HepG2 (cell line): ENCODE results near the gene ADGRG6. TPM values are rescaled to one million over a fixed set of nuclear protein-coding genes. Genes with fewer than 3 reads are reported as not detected.

ENCODE experiments used
- ATF1 ChIP-seq: IDR thresholded peaks from 2 replicates; pipeline ENCODE4 v1.6.1; 2016; ENCODE audit warnings: mild to moderate bottlenecking, control low read depth
- CHD2 ChIP-seq: IDR thresholded peaks from 2 replicates; pipeline ENCODE4 v1.6.1; 2011; ENCODE audit warnings: low read depth, low read length, improper control_type of control experiment
- EP300 ChIP-seq, 3 experiments: sonication (generic) in 1 of 3; formaldehyde crosslinking in 1 of 3; IDR thresholded peaks; 2 replicates each; pipeline versions ENCODE4 v1.5.1 to v1.6.1; 2011 to 2020; ENCODE audit warnings: low read depth in 2 of 3, low read length in 2 of 3, borderline replicate concordance in 1 of 3, improper control_type of control experiment in 1 of 3, mild to moderate bottlenecking in 1 of 3, missing genetic modification reagents in 1 of 3, moderate library complexity in 1 of 3
- GABPB1 ChIP-seq: IDR thresholded peaks from 2 replicates; pipeline ENCODE4 v1.6.1; 2016; ENCODE audit warnings: mild to moderate bottlenecking, missing genetic modification reagents, moderate library complexity, missing compliant biosample characterization
- MTA1 ChIP-seq: sonication (generic); formaldehyde crosslinking; IDR thresholded peaks from 2 replicates; pipeline ENCODE4 v1.4.0; 2020; ENCODE audit warnings: missing genetic modification reagents, mild to moderate bottlenecking, borderline replicate concordance
- MTF2 ChIP-seq: sonication (generic); formaldehyde crosslinking; IDR thresholded peaks from 2 replicates; pipeline ENCODE4 v1.5.0; 2020; ENCODE audit warnings: missing genetic modification reagents, borderline replicate concordance
- ZFP62 ChIP-seq: sonication (generic); formaldehyde crosslinking; IDR thresholded peaks from 2 replicates; pipeline ENCODE4 v1.4.0; 2020; ENCODE audit warnings: missing genetic modification reagents
- ZNF205 ChIP-seq: IDR thresholded peaks from 2 replicates; pipeline ENCODE4 v1.6.1; 2018; ENCODE audit warnings: missing biosample characterization, missing genetic modification reagents
- ZNF296 ChIP-seq: sonication (generic); formaldehyde crosslinking; conservative IDR thresholded peaks from 2 replicates; pipeline ENCODE4 v1.5.0; 2020; ENCODE audit warnings: mild to moderate bottlenecking, missing genetic modification reagents
- polyA plus RNA-seq, 8 experiments: library from polyadenylated mRNA; depleted of rRNA in 3 of 8; stranded (reverse) in 7 of 8; unstranded in 1 of 8; fragments of >200 nt; fragmentation: Illumina TruSeq in 4 of 8; extraction: Trizol in 4 of 8; gene quantifications; 2 replicates each; pipeline versions ENCODE4 v1.2.1 to v1.2.3, GENCODE V29; 2011 to 2016; ENCODE audit warnings: low read depth in 4 of 8, missing spikeins in 1 of 8, mixed read lengths in 1 of 8; ENCODE audit not compliant: insufficient read depth in 1 of 8
- total RNA-seq, 5 experiments: library from RNA; depleted of rRNA; stranded (reverse); fragments of >200 nt; fragmentation: Illumina TruSeq; extraction: Trizol; gene quantifications; 2 replicates each; pipeline ENCODE4 v1.2.3, GENCODE V29; 2016; ENCODE audit warnings: low read depth in 1 of 5
- TF ChIP-seq, protein P1 (sequence below): sonication (generic); formaldehyde crosslinking; IDR thresholded peaks from 2 replicates; pipeline ENCODE4 v1.4.0; 2020; ENCODE audit warnings: mild to moderate bottlenecking, missing genetic modification reagents
- TF ChIP-seq, protein P2 (sequence below): sonication (generic); formaldehyde crosslinking; IDR thresholded peaks from 2 replicates; pipeline ENCODE4 v1.5.0; 2020; ENCODE audit warnings: mild to moderate bottlenecking, missing genetic modification reagents, borderline replicate concordance

ADGRG6 gene
- total and polyA plus RNA-seq, 2 of the 13 experiments (the other 11 are each of a cell fraction or from before 2014, with no cell fraction given), result 129 to 249 TPM

DNA sequence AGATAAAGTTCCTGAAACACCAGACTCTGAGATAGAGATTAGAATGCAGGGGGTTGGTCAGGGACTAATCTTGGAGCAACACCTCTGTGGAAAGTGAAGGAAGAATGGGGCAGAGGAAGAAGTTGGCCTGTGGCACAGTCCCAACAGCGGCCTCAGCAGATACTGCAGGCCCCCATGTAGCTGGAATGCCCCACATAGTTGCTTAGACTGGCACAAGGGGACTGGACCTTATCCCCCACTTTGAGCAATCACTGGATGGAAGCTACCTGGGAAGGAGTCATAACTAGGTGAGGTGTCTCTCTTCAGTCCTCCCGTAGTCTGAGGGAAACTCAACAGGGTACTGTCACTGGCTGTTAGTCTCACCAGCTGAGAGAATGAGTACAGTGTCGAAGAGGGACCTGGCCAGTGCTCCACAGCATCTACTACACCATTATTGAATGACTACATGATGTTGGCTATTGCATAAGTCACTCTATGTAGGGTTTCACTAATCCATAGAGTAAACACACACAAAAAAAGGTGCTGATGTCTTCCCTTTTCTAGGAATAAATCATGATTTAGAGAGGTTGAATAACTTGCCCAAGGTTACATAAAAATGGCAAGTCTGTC is 47.5 kb downstream of the ADGRG6 start (continued):
- TF ChIP-seq, protein P1, sequence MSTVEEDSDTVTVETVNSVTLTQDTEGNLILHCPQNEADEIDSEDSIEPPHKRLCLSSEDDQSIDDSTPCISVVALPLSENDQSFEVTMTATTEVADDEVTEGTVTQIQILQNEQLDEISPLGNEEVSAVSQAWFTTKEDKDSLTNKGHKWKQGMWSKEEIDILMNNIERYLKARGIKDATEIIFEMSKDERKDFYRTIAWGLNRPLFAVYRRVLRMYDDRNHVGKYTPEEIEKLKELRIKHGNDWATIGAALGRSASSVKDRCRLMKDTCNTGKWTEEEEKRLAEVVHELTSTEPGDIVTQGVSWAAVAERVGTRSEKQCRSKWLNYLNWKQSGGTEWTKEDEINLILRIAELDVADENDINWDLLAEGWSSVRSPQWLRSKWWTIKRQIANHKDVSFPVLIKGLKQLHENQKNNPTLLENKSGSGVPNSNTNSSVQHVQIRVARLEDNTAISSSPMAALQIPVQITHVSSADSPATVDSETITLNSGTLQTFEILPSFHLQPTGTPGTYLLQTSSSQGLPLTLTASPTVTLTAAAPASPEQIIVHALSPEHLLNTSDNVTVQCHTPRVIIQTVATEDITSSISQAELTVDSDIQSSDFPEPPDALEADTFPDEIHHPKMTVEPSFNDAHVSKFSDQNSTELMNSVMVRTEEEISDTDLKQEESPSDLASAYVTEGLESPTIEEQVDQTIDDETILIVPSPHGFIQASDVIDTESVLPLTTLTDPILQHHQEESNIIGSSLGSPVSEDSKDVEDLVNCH (CRISPR knock-in tag), result no peak
- TF ChIP-seq EP300 (IDR thresholded peaks at IDR 0.05; ENCODE audit: low read depth in 2 of 2, low read length in 2 of 2), result peak in 1 of 2 experiments; percentile 65; a peak in 1 of 4 replicates
- no peak for TF ChIP-seq EP300 (CRISPR knock-in tag; IDR thresholded peaks at IDR 0.05; ENCODE audit: borderline replicate concordance)
- TF ChIP-seq ATF1, result no peak
- TF ChIP-seq MTF2 (CRISPR knock-in tag), result no peak
- TF ChIP-seq GABPB1 (CRISPR knock-in tag), result peak; percentile 17; the same call in 1 of the 2 replicates
- TF ChIP-seq ZNF205 (CRISPR knock-in tag), result no peak
- TF ChIP-seq, protein P2, sequence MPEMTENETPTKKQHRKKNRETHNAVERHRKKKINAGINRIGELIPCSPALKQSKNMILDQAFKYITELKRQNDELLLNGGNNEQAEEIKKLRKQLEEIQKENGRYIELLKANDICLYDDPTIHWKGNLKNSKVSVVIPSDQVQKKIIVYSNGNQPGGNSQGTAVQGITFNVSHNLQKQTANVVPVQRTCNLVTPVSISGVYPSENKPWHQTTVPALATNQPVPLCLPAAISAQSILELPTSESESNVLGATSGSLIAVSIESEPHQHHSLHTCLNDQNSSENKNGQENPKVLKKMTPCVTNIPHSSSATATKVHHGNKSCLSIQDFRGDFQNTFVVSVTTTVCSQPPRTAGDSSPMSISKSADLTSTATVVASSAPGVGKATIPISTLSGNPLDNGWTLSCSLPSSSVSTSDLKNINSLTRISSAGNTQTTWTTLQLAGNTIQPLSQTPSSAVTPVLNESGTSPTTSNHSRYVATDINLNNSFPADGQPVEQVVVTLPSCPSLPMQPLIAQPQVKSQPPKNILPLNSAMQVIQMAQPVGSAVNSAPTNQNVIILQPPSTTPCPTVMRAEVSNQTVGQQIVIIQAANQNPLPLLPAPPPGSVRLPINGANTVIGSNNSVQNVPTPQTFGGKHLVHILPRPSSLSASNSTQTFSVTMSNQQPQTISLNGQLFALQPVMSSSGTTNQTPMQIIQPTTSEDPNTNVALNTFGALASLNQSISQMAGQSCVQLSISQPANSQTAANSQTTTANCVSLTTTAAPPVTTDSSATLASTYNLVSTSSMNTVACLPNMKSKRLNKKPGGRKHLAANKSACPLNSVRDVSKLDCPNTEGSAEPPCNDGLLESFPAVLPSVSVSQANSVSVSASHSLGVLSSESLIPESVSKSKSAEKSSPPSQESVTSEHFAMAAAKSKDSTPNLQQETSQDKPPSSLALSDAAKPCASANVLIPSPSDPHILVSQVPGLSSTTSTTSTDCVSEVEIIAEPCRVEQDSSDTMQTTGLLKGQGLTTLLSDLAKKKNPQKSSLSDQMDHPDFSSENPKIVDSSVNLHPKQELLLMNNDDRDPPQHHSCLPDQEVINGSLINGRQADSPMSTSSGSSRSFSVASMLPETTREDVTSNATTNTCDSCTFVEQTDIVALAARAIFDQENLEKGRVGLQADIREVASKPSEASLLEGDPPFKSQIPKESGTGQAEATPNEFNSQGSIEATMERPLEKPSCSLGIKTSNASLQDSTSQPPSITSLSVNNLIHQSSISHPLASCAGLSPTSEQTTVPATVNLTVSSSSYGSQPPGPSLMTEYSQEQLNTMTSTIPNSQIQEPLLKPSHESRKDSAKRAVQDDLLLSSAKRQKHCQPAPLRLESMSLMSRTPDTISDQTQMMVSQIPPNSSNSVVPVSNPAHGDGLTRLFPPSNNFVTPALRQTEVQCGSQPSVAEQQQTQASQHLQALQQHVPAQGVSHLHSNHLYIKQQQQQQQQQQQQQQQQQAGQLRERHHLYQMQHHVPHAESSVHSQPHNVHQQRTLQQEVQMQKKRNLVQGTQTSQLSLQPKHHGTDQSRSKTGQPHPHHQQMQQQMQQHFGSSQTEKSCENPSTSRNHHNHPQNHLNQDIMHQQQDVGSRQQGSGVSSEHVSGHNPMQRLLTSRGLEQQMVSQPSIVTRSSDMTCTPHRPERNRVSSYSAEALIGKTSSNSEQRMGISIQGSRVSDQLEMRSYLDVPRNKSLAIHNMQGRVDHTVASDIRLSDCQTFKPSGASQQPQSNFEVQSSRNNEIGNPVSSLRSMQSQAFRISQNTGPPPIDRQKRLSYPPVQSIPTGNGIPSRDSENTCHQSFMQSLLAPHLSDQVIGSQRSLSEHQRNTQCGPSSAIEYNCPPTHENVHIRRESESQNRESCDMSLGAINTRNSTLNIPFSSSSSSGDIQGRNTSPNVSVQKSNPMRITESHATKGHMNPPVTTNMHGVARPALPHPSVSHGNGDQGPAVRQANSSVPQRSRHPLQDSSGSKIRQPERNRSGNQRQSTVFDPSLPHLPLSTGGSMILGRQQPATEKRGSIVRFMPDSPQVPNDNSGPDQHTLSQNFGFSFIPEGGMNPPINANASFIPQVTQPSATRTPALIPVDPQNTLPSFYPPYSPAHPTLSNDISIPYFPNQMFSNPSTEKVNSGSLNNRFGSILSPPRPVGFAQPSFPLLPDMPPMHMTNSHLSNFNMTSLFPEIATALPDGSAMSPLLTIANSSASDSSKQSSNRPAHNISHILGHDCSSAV (CRISPR knock-in tag), result no peak
- TF ChIP-seq ZNF296 (CRISPR knock-in tag), result no peak
- TF ChIP-seq MTA1 (CRISPR knock-in tag), result no peak
- TF ChIP-seq CHD2, result no peak
- TF ChIP-seq ZFP62 (CRISPR knock-in tag), result no peak
